Lung (tissue), 12 donors: ENCODE measurements around the gene GTF2F1. TPM values are rescaled to one million over a fixed set of nuclear protein-coding genes. Genes with fewer than 3 reads are reported as not detected.
A peak's percentile ranks its signal among the peaks of the same experiment; 100 is the strongest.
"Not testable (repeated sequence)": the region's sequence is repeated elsewhere in the genome, so short reads cannot be mapped to it uniquely, and the experiment has no call there.

Source experiments
- ATAC-seq: fragments of 200-7000 bp; cut with Tn5 transposase; one replicate; pipeline ENCODE4 v1.9.1; 2020; ENCODE audit warnings: moderate number of reproducible peaks; ENCODE audit not compliant: insufficient read depth, low FRiP score
- DNase-seq, 3 donors: peaks; one replicate each; pipeline ENCODE4 v3.0.0-alpha.2; 2013 to 2017
- H3K27ac ChIP-seq, 2 donors: one replicate each; pipeline ENCODE4 v1.5.1; 2013; ENCODE audit warnings: mild to moderate bottlenecking in 2 of 2, moderate library complexity in 2 of 2, control low read depth in 1 of 2, inconsistent platforms in 1 of 2, low read depth in 1 of 2, low read length in 1 of 2
- H3K27me3 ChIP-seq, 3 donors: one replicate each; pipeline ENCODE4 v1.5.1; 2013; ENCODE audit warnings: low read length in 2 of 3; ENCODE audit not compliant: control insufficient read depth in 3 of 3, insufficient read depth in 3 of 3
- H3K36me3 ChIP-seq, 4 donors: one replicate each; pipeline ENCODE4 v1.5.1; 2013; ENCODE audit warnings: low read length in 4 of 4, mild to moderate bottlenecking in 1 of 4, moderate library complexity in 1 of 4; ENCODE audit not compliant: control insufficient read depth in 4 of 4, insufficient read depth in 4 of 4
- H3K4me1 ChIP-seq, 5 donors: one replicate each; pipeline ENCODE4 v1.5.1; 2013; ENCODE audit warnings: low read length in 5 of 5, mild to moderate bottlenecking in 2 of 5, moderate library complexity in 1 of 5; ENCODE audit not compliant: control insufficient read depth in 5 of 5, insufficient read depth in 5 of 5
- H3K4me3 ChIP-seq: one replicate; pipeline ENCODE4 v1.5.1; 2013; ENCODE audit warnings: mild to moderate bottlenecking, control low read depth, moderate library complexity
- H3K9ac ChIP-seq, 2 donors: one replicate each; pipeline ENCODE4 v1.5.1; 2013; ENCODE audit warnings: low read length in 2 of 2, control low read depth in 1 of 2; ENCODE audit not compliant: insufficient read depth in 1 of 2
- H3K9me3 ChIP-seq, 4 donors: one replicate each; pipeline ENCODE4 v1.5.1; 2013; ENCODE audit warnings: low read length in 3 of 4, mild to moderate bottlenecking in 1 of 4, moderate library complexity in 1 of 4; ENCODE audit not compliant: control insufficient read depth in 4 of 4, insufficient read depth in 3 of 4
- WGBS, 2 donors: extraction: QIAGEN DNeasy Blood & Tissue Kit; methylation state at CpG; one replicate each; pipeline ENCODE4 v1.1.7; 2013; 5-methylcytosine and 5-hydroxymethylcytosine counted together
- polyA plus RNA-seq, 2 donors: library from polyadenylated mRNA; stranded (reverse); fragments of 200-250 nt; gene quantifications; one replicate each; pipeline ENCODE4 v1.2.1, GENCODE V29; 2013
- total RNA-seq, 2 donors: library from RNA; depleted of rRNA in 1 of 2; stranded (reverse); fragments of >200 nt in 1 of 2; gene quantifications; one replicate each; pipeline ENCODE4 v1.2.1, GENCODE V29; 2014 to 2021
- TF ChIP-seq, protein P1 (sequence below): IDR thresholded peaks from 2 replicates; pipeline ENCODE4 v1.5.1; 2012; ENCODE audit warnings: mild to moderate bottlenecking; ENCODE audit errors: control extremely low read depth, extremely low read depth
- donor health status: control.
- donor health status: control.
- donor health status: Bipolar disorder and iron deficiency.
- donor health status: healthy.
- donor health status: DM: yes; HTN: yes; CAD: no.

The GTF2F1 gene
- total and polyA plus RNA-seq, 4 donors, result 45.4 to 53.5 (median 48.3) TPM

DNA sequence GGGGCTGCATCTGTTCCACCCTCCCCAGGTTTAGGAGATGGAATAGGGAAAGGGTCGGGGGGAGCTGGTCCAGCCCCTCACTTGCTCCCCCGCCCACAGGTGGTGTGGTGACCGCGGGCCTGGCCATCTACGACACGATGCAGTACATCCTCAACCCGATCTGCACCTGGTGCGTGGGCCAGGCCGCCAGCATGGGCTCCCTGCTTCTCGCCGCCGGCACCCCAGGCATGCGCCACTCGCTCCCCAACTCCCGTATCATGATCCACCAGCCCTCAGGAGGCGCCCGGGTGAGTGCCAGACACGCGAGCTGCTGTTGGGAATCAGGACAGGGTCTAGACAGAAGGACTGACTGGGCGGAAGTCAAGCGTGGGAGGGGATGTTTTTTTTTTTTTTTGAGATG, 28.6 kb downstream of the GTF2F1 start:
- TF ChIP-seq, protein P1, sequence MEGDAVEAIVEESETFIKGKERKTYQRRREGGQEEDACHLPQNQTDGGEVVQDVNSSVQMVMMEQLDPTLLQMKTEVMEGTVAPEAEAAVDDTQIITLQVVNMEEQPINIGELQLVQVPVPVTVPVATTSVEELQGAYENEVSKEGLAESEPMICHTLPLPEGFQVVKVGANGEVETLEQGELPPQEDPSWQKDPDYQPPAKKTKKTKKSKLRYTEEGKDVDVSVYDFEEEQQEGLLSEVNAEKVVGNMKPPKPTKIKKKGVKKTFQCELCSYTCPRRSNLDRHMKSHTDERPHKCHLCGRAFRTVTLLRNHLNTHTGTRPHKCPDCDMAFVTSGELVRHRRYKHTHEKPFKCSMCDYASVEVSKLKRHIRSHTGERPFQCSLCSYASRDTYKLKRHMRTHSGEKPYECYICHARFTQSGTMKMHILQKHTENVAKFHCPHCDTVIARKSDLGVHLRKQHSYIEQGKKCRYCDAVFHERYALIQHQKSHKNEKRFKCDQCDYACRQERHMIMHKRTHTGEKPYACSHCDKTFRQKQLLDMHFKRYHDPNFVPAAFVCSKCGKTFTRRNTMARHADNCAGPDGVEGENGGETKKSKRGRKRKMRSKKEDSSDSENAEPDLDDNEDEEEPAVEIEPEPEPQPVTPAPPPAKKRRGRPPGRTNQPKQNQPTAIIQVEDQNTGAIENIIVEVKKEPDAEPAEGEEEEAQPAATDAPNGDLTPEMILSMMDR, result no peak
- H3K4me3 ChIP-seq, result no peak overlapping the region
- WGBS, 2 donors, result 96 to 98% methylated on average over 21 of the region's 21 CpGs
- ATAC-seq (no peak), DNase-seq (no peak)
- H3K27me3 ChIP-seq, result no peaks in the 10 kb centered on the region
- no peak overlapping the region for H3K27ac ChIP-seq
- peaks cover 14 to 35% (median 14%) of the 10 kb centered on the region in 4 donors for H3K36me3 ChIP-seq
- H3K4me1 ChIP-seq, result peaks cover 0 to 6% (median 4%) of the 10 kb centered on the region in 5 donors
- no peaks in the 10 kb centered on the region for H3K9me3 ChIP-seq
- no peak overlapping the region for H3K9ac ChIP-seq

DNA sequence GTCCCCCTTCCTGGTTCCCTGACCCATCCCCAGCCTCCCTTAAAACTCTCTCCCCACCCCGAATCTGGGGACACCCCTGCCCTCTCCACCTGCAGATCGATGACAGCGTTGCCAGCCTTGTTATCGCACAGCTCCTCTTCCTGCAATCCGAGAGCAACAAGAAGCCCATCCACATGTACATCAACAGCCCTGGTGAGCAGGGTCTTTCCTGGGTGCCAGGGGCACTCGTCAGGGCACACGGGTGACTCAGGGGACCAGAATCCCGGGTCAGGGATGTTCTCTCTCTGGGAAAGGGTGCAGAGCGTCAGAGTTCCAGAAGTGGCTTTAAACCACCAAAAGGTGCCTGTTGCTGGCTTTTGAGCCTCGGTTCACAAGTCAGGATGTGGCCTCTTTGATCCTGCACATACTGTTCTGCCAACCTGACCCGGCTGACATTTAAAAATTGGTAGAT, 30.6 kb downstream of the GTF2F1 start:
- Histone ChIP-seq H3K9ac (peak overlapping the region; percentile 70 to 77), H3K9me3 (no peaks in the 10 kb centered on the region), H3K27me3 (no peaks in the 10 kb centered on the region), H3K4me1 (peaks cover 0 to 6% (median 5%) of the 10 kb centered on the region in 5 donors), H3K36me3 (peaks cover 5 to 19% (median 9%) of the 10 kb centered on the region in 4 donors), H3K4me3 (peak overlapping the region; percentile 93), H3K27ac (peak overlapping the region; percentile 78 to 85)
- DNase-seq (no peak), ATAC-seq (no peak)
- 30 to 34% methylated on average over 11 of the region's 11 CpGs for WGBS, 2 donors
- TF ChIP-seq, protein P1, result no peak

DNA sequence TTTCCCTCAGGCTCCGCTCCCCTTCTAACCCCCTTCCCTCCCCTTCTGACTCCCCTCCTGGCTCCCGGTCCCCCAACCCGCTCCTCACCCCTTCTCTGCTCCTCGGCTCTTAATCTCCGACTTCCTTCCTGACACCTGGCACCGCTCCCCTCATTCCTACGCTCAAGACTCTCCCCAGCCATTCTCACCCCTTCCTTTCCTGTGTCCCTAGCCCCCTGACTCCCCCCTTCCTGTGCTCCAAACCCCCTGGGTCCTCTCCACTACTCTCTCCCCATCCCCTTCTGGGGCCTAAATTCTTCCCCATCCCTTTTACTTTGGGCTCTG, 31.0 kb downstream of the GTF2F1 start:
- H3K4me1 ChIP-seq, result peaks cover 0 to 6% (median 5%) of the 10 kb centered on the region in 5 donors
- no peaks in the 10 kb centered on the region for H3K27me3 ChIP-seq
- peak overlapping the region; percentile 93 for H3K4me3 ChIP-seq
- peak overlapping the region; percentile 70 to 77 for H3K9ac ChIP-seq
- H3K27ac ChIP-seq, result peak overlapping the region; percentile 78 to 85
- TF ChIP-seq, protein P1, result no peak
- ATAC-seq (no peak), DNase-seq (peak in 1 of 3 donors; percentile 64)
- H3K36me3 ChIP-seq, result peaks cover 4 to 18% (median 9%) of the 10 kb centered on the region in 4 donors
- no peaks in the 10 kb centered on the region for H3K9me3 ChIP-seq
- WGBS, 2 donors, result 0% methylated on average over 7 of the region's 7 CpGs

DNA sequence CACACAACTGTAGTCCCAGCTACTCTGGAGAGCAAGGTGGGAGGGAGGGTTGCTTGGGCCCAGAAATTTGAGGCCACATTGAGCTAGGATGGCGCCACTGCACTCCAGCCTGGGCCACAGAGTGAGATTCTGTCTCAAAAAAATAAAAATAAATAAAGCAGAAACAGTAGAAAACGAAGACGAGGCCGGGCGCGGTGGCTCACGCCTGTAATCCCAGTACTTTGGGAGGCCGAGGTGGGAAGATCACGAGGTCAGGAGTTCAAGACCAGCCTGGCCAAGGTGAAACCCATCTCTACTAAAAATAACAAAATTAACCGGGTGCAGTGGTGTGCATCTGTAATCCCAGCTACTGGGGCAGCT, 32.1 kb downstream of the GTF2F1 start:
- H3K27me3 ChIP-seq, H3K4me1 ChIP-seq, H3K9me3 ChIP-seq, H3K4me3 ChIP-seq, H3K36me3 ChIP-seq, ATAC-seq, H3K27ac ChIP-seq, DNase-seq: not testable (repeated sequence)
- WGBS, 2 donors, result 94 to 95% methylated on average over 10 of the region's 10 CpGs
- H3K9ac ChIP-seq, result peak overlapping the region in 1 of 2 donors; percentile 75

DNA sequence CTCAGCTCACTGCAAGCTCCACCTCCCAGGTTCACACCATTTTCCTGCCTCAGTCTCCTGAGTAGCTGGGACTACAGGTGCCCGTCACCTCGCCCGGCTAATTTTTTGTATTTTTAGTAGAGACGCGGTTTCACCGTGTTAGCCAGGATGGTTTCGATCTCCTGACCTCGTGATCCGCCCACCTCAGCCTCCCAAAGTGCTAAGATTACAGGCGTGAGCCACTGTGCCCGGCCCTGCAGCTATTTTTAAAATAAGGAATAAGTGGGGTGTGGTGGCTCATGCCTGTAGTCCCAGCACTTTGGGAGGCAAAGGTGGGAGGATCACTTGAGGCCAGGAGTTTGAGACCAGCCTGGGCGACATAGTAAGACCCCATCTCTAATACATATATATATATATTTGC, 32.5 kb downstream of the GTF2F1 start:
- not testable (repeated sequence) for ATAC-seq, H3K9ac ChIP-seq, H3K4me3 ChIP-seq, H3K9me3 ChIP-seq, H3K36me3 ChIP-seq, H3K4me1 ChIP-seq, H3K27ac ChIP-seq, DNase-seq, H3K27me3 ChIP-seq
- 94 to 96% methylated on average over 12 of the region's 12 CpGs for WGBS, 2 donors
